Suprapubic skin (tissue), 4 donors: ENCODE results near the gene ATAD3C.
"Not testable (repeated sequence)": the region's sequence is repeated elsewhere in the genome, so short reads cannot be mapped to it uniquely, and the experiment has no call there.

Source experiments
- CTCF ChIP-seq, 2 donors: fragments of 200-600 bp in 1 of 2; fragments of 450-650 bp in 1 of 2; sonication (generic) in 1 of 2; IDR thresholded peaks; one replicate each; pipeline ENCODE4 v1.5.1; 2016 to 2019; ENCODE audit warnings: antibody characterized with exemption in 2 of 2, mild to moderate bottlenecking in 1 of 2, moderate library complexity in 1 of 2
- POLR2A ChIP-seq, 2 donors: fragments of 450-650 bp; IDR thresholded peaks; one replicate each; pipeline ENCODE4 v1.6.1; 2017; ENCODE audit warnings: antibody characterized with exemption in 2 of 2, mild to moderate bottlenecking in 2 of 2, moderate library complexity in 2 of 2
- POLR2AphosphoS5 ChIP-seq, 3 donors: sonication (generic); formaldehyde crosslinking; IDR thresholded peaks; one replicate each; pipeline ENCODE4 v1.6.1; 2017; ENCODE audit warnings: antibody characterized with exemption in 3 of 3

GRCh38 chr1:1508775-1509464, 59.4 kb downstream of the ATAD3C start:
- TF ChIP-seq POLR2A, CTCF, POLR2AphosphoS5 (IDR thresholded peaks at IDR 0.05): not testable (repeated sequence)
